Hematopoietic multipotent progenitor cell treated with erythropoietin and hydrocortisone succinate and interleukin-3 and kit ligand, for 15 days (in vitro differentiated cells): ENCODE results near the gene RERE.

Experiments
- DNase-seq: peaks from one replicate; pipeline ENCODE4 v3.0.0-alpha.2; 2015; ENCODE audit warnings: low spot score

RERE gene

DNA sequence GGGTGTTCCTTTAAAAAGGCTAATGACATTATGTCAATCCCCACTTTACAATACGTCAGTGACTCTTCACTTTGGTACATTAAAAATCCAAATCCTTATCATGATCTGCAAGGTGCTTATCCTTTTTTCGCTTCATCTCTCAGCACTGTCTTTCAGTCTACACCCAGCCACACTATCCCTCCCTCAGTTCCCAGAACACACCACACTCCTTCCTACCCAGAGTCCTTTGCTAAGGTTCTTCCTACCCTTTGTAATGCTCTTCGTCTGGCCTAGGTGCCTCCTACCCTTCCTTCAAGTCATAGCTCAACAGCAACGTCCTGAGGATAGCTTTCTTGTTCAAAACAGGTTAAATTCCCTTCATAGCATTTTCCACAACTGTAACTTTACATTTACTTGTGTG lies 152.6 kb downstream of the RERE start:
- DNase-seq = no peak

DNA sequence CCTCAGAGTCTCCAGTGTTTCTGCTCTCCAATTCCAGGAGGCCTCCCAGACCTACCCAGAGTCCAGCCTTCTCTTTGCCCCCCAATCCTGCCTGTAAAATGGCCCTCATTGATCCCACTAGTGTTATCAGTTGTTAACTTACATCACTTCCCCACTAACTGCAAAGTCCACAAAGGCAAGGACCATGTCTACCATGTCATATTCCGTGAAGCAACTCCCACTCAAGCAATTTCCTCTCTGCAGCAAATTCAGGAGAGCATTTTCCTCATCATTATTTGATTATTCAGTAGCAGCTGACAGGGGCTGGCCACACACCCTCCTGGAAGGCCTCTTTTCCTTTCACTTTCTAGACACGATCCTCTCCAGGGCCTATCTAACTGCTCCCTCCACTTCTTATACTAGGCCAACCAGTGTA lies 153.5 kb downstream of the RERE start:
- DNase-seq = no peak

GRCh38 chr1:8663090-8663802 lies 154.2 kb downstream of the RERE start:
- no peak for DNase-seq

- DNase-seq = no peak
Observed at GRCh38 chr1:8662380-8663072, 154.9 kb downstream of the RERE start.

GRCh38 chr1:8661185-8662110 lies 156.0 kb downstream of the RERE start:
- DNase-seq = no peak

GRCh38 chr1:8660411-8660828 lies 157.0 kb downstream of the RERE start:
- DNase-seq = no peak

DNA sequence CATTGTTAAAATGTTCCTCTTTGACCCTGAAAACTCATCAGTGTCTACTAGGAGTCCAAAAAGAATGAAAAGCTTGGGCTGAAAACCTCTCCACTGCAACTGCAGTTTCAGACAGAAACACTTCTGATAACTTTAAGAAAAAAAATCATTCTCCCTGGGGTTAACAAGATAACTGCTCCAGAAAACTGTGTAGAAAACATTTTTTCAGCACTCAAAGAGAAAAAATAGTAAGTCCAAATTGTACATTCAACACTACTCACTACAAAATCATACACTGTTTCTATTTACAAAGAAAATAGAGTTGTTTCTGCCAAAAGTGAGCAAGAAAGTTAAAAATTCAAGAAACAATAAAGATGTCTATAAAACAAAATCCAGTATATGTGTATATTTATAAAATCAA lies 157.8 kb downstream of the RERE start:
- DNase-seq = no peak

- DNase-seq = no peak
Observed at GRCh38 chr1:8653878-8654277, 163.6 kb downstream of the RERE start.

GRCh38 chr1:8652467-8653046 lies 164.9 kb downstream of the RERE start:
- no peak for DNase-seq

- no peak for DNase-seq
Observed at GRCh38 chr1:8651962-8652361, 165.5 kb downstream of the RERE start.

DNA sequence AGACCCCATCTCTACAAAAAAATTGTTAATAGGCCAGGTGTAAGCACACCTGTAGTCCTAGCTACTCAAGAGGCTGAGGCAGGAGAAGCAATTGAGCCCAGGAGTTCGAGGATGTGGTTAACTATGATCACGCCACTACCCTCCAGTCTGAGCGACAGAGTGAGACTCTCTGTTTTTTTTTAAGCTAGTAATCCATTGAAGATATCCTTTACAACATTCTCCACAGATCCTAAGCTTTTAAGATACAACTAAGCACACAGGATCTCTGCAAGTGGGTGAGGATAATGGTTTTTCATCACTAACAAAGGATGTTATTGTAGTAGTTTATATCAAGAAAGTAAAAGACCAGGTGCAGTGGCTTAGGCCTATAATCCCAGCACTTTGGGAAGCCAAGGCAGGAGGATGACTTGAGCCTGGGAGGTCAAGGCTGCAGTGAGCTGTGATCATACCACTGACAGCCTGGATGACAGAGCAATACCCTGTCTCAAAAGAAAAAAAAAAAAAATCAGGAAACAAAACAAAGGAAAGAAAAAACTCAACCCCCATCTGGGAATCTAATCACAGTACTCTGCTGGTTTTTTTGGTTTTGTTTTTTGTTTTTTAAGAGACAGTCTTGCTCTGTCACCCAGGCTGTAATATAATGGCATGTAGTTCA lies 166.1 kb downstream of the RERE start:
- no peak for DNase-seq

- no peak for DNase-seq
Observed at GRCh38 chr1:8649875-8650274, 167.6 kb downstream of the RERE start.

DNA sequence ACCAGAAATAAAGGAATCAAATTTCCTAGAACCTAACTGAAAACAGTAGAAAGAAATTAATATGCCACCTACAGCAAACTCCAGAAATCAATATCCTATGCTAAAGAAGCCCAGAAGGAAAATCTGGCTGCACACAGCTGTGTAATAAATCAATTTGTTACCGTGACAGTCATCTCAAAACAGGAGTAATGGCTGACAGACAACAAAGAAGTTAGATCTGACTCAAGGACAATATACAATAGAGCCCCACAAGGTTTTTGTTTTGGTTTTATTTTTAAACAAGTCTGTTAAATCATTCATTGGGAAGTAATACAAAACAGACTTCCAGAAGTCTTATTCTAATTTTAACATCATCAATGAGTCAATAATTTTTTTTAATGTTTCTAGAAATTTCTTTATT lies 168.4 kb downstream of the RERE start:
- no peak for DNase-seq

DNA sequence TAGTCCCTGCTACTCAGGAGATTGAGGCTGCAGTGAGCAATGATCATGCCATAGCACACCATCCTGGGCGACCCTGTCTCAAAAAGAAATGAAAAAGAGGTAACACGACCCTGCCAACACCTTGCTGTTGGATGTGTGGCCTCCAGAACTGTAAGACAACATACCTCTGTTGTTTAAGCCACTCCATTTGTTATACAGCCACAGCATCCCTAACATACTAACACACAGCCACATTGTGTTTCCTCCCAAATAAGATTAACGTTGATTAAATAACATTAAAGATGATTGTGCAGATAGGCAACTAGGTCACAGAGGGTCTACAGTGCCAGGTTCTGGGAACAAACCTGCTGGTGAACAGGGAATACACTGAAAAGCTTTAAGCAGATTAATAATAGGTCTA lies 170.4 kb downstream of the RERE start:
- DNase-seq = no peak

- DNase-seq = no peak
Observed at GRCh38 chr1:8646189-8646588, 171.3 kb downstream of the RERE start.

GRCh38 chr1:8643542-8644536 lies 173.6 kb downstream of the RERE start:
- DNase-seq = no peak

DNA sequence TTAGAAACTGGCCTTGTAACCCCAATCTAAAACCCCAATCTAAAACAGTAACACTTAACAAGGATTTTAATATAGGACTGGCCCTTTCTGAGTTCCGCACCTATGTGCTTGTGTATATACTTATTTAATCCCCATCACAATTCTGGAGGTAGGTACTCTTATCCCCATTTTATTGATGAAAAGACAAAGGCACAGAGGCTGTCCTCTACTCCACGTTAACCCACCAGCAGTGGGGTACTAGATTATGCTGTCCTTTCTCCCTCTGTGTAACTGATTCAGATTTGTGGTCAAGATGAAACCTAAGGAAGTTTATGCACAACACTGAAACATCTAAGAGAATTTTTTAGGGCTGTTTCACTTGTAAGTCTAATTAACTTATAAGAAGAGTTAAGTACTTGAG lies 175.3 kb downstream of the RERE start:
- DNase-seq = no peak

DNA sequence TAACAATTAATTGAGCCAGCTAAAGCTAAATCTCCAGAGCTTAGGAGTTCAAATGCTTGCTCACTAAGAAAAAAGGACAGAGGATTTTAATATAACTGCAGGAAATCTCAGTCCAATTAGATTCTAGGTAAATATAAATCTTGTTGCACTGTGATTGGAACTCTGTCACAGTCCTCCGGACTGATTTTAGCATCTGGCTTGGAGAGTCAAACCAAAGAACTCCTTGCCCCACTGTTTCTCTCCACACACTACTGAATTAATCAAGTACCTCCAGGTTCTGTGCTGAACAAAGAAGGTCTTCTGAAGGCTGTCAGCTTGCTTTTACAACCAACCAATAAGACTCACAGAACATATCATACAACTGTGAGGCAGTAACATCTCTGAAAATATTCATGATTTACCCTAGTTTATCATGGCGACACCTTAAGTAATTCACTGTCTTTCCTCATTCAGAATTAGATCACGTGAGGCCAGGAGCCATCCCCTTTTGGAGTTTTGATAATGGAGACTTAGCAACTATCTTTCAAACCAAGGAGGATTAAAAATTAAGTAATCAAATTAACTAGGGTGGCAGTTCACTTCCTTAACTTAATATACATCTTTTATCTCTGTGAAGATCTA lies 176.0 kb downstream of the RERE start:
- DNase-seq = no peak

DNA sequence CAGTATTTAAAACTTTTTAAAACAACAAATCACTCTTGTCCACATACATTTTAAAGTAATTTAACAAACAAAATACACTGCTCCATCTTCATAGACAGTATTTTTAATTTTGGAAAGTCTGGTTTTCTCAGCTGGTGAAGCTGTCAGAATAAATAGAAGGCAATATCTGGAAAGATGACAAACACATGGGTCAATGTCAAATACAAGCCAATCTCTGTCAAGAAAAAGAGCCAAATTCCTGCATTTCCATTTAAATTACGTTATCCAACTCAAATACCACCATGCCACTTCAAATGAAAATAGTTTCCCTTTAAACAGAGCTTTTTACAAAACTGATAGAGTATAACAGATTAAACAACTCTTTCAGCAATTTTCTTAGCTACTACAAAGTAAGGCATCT lies 176.5 kb downstream of the RERE start:
- no peak for DNase-seq

GRCh38 chr1:8639148-8639547 lies 178.3 kb downstream of the RERE start:
- no peak for DNase-seq
